Fibroblast of the aortic adventitia (primary cell): Measurements from ENCODE around the gene C8B. TPM values are rescaled to one million over a fixed set of nuclear protein-coding genes. Genes with fewer than 3 reads are reported as not detected.

Source experiments
- DNase-seq: peaks from one replicate; pipeline ENCODE4 v3.0.0-alpha.2; 2010; ENCODE audit warnings: low read depth
- H3K4me3 ChIP-seq: 2 replicates; pipeline ENCODE4 v1.5.1; 2011; ENCODE audit warnings: low read depth, mild to moderate bottlenecking, control low read depth, low read length, moderate library complexity
- CTCF ChIP-seq: IDR thresholded peaks from 2 replicates; pipeline ENCODE4 v1.5.1; 2011; ENCODE audit warnings: mild to moderate bottlenecking, low read length, control low read depth, inconsistent platforms; ENCODE audit not compliant: insufficient read depth
- total RNA-seq: library from RNA; depleted of rRNA; stranded (reverse); fragments of >200 nt; gene quantifications from 2 replicates; pipeline ENCODE4 v1.2.3, GENCODE V29; 2012; ENCODE audit warnings: low replicate concordance

The C8B gene
- total RNA-seq, 1 donor, result not detected

DNA sequence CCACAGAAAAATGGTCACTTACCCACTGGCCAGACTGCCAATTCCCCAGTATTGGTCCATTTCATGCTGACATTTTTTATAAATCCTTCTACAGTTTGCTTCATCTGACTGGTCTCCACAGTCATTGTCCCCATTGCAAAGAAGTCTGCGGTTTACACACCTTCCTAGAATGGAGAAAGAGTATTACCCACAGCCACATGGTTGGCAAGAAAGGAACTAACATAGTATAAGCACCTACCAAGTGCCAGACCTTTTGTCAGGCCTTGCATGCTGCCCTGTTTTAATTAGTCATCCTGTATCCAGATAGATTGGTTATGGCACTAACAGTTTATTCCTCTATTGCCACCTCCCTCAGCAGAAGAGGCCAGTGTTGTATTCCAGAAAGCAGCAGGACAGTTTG is 11.2 kb downstream of the C8B start:
- TF ChIP-seq CTCF, result no peak

DNA sequence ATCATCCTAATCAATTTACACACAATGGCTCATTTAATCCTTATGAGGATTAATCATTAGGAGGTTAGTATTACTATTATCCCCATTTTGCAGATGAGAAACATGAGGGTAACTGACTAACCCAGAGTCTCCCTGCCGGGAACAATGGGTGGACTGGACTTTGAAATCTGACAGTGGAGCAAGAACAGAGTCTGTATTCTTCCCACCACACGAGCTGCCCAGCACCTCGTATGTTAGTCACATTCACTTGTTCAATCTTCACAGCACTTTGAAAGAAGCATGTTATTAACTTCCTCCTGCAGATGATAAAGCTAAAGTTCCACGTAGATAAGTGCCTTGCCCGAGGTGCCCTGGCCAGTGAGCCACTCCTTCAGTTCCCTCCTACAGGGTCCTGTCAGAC is 12.4 kb downstream of the C8B start:
- no peak overlapping the region for H3K4me3 ChIP-seq
- TF ChIP-seq CTCF, result no peak
- no peak for DNase-seq

More for the DNA sequence above, 11.2 kb downstream of the C8B start:
- DNase-seq, result no peak
- no peak overlapping the region for H3K4me3 ChIP-seq

DNA sequence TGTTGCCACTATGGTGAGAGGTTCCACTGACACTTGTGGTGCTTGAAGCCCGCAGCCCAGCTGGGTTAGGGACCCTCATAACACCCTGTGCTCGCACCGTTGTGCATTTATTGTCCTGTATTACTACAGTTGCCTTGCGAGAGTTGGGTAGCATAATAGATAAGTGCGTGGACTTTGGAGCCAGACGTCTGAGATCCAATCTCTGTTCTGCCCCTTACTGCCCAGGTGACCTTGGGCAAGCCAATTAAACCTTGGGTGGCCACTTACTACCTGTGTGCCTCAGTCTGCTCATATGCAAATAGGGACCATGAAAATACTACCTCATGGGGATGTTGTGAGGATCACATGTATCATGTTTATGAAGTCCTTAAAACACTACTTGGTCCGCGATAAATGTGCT is 13.3 kb downstream of the C8B start:
- no peak for DNase-seq
- no peak for TF ChIP-seq CTCF
- H3K4me3 ChIP-seq, result no peak overlapping the region

DNA sequence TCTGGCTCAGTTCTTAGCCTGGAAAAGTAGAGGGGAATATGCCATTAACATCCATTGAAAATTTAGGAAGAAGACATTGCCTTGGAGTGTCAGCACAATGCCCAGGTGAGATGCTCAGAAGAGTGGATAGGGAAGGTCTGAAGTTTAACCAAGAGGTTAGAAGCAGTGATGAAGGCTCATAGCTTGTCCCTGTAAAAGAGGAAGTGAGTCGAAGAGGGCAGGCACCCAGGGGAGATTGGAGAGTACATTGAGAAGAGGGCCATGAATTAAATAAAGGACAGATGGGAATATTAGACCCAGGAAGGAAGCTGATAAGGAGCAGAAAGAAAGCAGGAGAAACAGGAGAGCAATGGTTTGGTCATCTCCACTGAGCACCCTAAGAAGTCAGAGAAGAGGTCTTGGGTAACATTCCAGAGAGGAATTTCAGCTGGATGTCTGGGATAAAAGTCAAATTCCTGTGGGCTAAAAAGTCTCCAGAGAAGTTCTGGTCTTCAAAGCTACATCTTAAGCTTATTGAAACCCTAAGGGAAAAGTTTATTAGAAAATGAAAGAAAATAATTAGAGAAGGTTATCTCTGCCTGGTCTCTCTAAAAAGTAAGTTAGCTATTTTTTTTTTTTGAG is 17.3 kb downstream of the C8B start:
- H3K4me3 ChIP-seq, result no peak overlapping the region
- TF ChIP-seq CTCF, result no peak
- DNase-seq, result peak; percentile 80

- TF ChIP-seq CTCF, result no peak
- H3K4me3 ChIP-seq, result no peak overlapping the region
- no peak for DNase-seq
These were observed 25.8 kb downstream of the C8B start for GRCh38 chr1:56940039-56940438.

DNA sequence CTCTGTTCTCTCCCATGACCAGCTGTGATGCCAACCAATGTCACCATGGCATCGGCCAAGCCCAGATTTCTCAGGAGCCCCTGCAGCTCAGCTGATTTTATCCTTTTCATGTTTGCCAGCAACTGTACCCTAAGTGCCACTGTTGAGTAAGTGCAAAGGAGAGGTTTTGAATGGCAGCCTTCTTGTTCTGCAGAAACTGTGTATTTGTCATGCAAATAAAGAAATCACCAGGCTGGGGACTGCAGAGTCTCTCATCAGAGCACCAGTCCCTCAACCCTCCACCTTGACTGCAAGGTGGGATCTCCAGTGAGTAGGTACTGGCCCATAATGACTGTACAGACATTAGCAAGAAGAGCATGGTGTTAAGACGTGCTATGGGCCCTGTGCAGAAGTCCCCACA is 26.6 kb downstream of the C8B start:
- DNase-seq, result no peak
- no peak overlapping the region for H3K4me3 ChIP-seq
- TF ChIP-seq CTCF, result no peak

GRCh38 chr1:56938646-56939045 is 27.2 kb downstream of the C8B start:
- no peak for DNase-seq
- no peak overlapping the region for H3K4me3 ChIP-seq
- no peak for TF ChIP-seq CTCF
